WERI-Rb-1 (cell line): ENCODE measurements around the gene CDK18.

Experiments
- DNase-seq: peaks from one replicate; pipeline ENCODE4 v3.0.0-alpha.2; 2020
- H3K27ac ChIP-seq: fragments of 250-450 bp; sonication (Bioruptor Pico); 2 replicates; pipeline ENCODE4 v1.5.1; 2020; ENCODE audit warnings: mild to moderate bottlenecking, moderate library complexity
- H3K27me3 ChIP-seq: fragments of 250-450 bp; sonication (Bioruptor Pico); 2 replicates; pipeline ENCODE4 v1.5.1; 2021; ENCODE audit warnings: mild to moderate bottlenecking, low read depth, moderate library complexity; ENCODE audit not compliant: insufficient read depth, severe bottlenecking
- H3K36me3 ChIP-seq: fragments of 250-450 bp; sonication (Bioruptor Pico); 2 replicates; pipeline ENCODE4 v1.5.1; 2020; ENCODE audit warnings: mild to moderate bottlenecking, moderate library complexity
- H3K4me3 ChIP-seq: 2 replicates; pipeline ENCODE4 v1.5.1; 2011; ENCODE audit warnings: low read depth, mild to moderate bottlenecking, control low read depth, low read length
- H3K9me3 ChIP-seq: fragments of 250-450 bp; sonication (Bioruptor Pico); 2 replicates; pipeline ENCODE4 v1.5.1; 2021; ENCODE audit warnings: mild to moderate bottlenecking, moderate library complexity; ENCODE audit not compliant: severe bottlenecking
- CTCF ChIP-seq: IDR thresholded peaks from 2 replicates; pipeline ENCODE4 v1.5.1; 2011; ENCODE audit warnings: low read depth, mild to moderate bottlenecking, control low read depth, inconsistent platforms, low read length

Gene CDK18

DNA sequence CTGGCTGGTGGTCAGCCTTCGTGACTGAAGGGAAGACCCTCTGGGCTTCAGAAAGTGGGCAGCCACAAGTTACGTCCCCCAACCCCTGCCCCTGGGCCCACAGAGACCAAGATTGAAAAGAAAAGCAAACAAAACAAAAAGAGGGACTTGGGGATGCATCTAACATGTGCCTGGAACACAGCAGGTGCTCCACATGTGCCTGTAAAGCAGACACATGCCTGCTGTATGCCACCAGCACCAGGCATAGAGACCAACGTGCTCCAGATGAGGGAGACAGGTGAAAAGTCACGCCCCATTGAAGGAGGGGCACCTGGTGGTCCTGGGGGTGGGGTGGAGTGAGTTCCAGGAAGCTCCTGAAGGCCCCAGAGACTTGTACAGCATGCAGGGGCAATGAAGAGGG, 11.9 kb downstream of the CDK18 start:
- H3K36me3 ChIP-seq, result no peaks in the 10 kb centered on the region

GRCh38 chr1:205517288-205517687, 12.8 kb downstream of the CDK18 start:
- Histone ChIP-seq H3K27ac (no peak overlapping the region), H3K4me3 (no peak overlapping the region), H3K9me3 (no peaks in the 10 kb centered on the region), H3K27me3 (no peaks in the 10 kb centered on the region), H3K36me3 (no peaks in the 10 kb centered on the region)
- DNase-seq, result no peak
- TF ChIP-seq CTCF, result no peak

More for the DNA sequence above, 11.9 kb downstream of the CDK18 start:
- Histone ChIP-seq H3K27ac (no peak overlapping the region), H3K9me3 (no peaks in the 10 kb centered on the region), H3K27me3 (no peaks in the 10 kb centered on the region), H3K4me3 (no peak overlapping the region)
- no peak for TF ChIP-seq CTCF
- no peak for DNase-seq

GRCh38 chr1:205517763-205518162, 13.3 kb downstream of the CDK18 start:
- no peaks in the 10 kb centered on the region for H3K9me3 ChIP-seq
- no peak for DNase-seq

GRCh38 chr1:205518661-205519540, 14.4 kb downstream of the CDK18 start:
- no peak overlapping the region for H3K27ac ChIP-seq
- no peak for TF ChIP-seq CTCF
- H3K27me3 ChIP-seq, result no peaks in the 10 kb centered on the region
- no peaks in the 10 kb centered on the region for H3K36me3 ChIP-seq
- no peak overlapping the region for H3K4me3 ChIP-seq
- no peak for DNase-seq
- no peaks in the 10 kb centered on the region for H3K9me3 ChIP-seq

More at GRCh38 chr1:205517763-205518162, 13.3 kb downstream of the CDK18 start:
- Histone ChIP-seq H3K27me3 (no peaks in the 10 kb centered on the region), H3K27ac (no peak overlapping the region), H3K36me3 (no peaks in the 10 kb centered on the region), H3K4me3 (no peak overlapping the region)
- no peak for TF ChIP-seq CTCF

- Histone ChIP-seq H3K36me3 (no peaks in the 10 kb centered on the region), H3K27me3 (no peaks in the 10 kb centered on the region), H3K9me3 (no peaks in the 10 kb centered on the region), H3K27ac (no peak overlapping the region), H3K4me3 (no peak overlapping the region)
- TF ChIP-seq CTCF, result no peak
- DNase-seq, result peak; percentile 54
These were observed 15.2 kb downstream of the CDK18 start for GRCh38 chr1:205519541-205520131.
